ENCODE data around the gene AP1S3.
"Not testable (repeated sequence)": the region's sequence is repeated elsewhere in the genome, so short reads cannot be mapped to it uniquely, and the experiment has no call there.

The AP1S3 gene

DNA sequence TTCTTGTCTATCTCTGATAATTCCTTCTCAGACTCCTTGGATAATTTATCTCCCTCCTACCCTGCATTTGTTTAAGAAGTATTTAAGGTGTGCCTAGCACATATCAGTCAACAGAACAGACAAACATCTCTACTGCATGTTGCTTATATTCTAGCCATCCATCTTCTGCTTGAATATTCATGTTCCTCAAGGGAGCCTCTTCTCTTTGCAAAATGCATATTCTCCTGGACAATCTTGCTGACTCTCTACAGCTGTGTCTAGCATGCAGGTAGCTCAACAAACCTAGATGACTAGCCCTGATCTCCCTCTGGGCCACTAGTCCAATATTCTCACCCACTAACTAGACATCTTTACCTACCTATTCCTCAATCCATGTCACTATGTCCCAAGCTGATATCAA, 70.0 kb downstream of the AP1S3 start:
- no peak for DNase-seq (ENCODE audit: low read depth)
- no peak overlapping the region for H3K4me3 ChIP-seq (ENCODE audit: low read depth, low read length)
- TF ChIP-seq, protein P1, sequence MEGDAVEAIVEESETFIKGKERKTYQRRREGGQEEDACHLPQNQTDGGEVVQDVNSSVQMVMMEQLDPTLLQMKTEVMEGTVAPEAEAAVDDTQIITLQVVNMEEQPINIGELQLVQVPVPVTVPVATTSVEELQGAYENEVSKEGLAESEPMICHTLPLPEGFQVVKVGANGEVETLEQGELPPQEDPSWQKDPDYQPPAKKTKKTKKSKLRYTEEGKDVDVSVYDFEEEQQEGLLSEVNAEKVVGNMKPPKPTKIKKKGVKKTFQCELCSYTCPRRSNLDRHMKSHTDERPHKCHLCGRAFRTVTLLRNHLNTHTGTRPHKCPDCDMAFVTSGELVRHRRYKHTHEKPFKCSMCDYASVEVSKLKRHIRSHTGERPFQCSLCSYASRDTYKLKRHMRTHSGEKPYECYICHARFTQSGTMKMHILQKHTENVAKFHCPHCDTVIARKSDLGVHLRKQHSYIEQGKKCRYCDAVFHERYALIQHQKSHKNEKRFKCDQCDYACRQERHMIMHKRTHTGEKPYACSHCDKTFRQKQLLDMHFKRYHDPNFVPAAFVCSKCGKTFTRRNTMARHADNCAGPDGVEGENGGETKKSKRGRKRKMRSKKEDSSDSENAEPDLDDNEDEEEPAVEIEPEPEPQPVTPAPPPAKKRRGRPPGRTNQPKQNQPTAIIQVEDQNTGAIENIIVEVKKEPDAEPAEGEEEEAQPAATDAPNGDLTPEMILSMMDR (IDR thresholded peaks at IDR 0.05; ENCODE audit: low read depth, low read length, missing control alignments) = no peak

DNA sequence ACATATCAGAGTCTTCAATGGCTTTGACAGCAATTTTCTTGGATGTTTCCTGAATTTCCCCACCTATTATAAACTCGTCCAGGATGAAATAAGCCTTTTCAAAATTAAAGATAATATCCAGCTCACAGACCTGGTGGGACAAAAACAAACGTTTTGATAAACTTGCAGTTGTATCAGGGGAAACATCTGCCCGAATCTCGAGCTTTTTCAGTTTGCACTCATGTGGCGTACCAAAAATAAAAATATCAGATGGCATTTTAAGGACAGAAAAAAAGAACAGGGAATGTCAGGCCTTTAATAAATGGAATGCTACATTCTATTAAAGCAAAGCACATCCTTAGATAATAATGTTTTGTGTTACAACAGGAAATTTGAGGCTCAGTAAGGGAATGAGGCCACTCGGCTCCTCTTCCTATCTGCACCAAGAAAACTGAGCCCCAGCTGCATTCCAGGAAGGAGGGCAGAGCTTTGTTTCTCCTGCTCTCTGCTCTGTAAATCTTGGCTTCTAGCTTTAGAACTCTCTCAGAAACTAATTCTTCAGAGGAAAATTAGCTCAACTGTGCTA, 72.1 kb downstream of the AP1S3 start:
- no peak for DNase-seq (ENCODE audit: low read depth)
- TF ChIP-seq, protein P1 (IDR thresholded peaks at IDR 0.05; ENCODE audit: low read depth, low read length, missing control alignments) = no peak
- H3K4me3 ChIP-seq (ENCODE audit: low read depth, low read length) = no peak overlapping the region

DNA sequence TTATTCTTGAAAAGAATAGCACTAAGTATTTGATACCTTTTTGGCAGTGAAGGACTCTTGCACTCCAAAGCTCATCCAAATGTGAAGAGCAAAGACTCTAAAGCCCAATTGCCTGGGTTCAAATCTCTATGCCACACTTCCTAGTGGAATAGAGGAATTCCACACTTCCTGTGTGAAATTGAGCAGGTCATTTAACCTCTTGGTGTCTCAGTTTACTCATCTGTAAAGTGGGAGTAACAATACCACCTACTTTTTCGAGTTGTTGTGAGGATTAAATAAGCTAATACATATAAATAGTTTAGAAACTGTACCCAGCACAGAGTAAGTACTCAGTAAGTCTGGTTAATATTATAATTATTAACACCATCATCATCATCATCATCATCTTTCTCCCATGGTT, 72.6 kb downstream of the AP1S3 start:
- no peak for DNase-seq (ENCODE audit: low read depth)
- no peak overlapping the region for H3K4me3 ChIP-seq (ENCODE audit: low read depth, low read length)
- TF ChIP-seq, protein P1 (IDR thresholded peaks at IDR 0.05; ENCODE audit: low read depth, low read length, missing control alignments) = no peak

DNA sequence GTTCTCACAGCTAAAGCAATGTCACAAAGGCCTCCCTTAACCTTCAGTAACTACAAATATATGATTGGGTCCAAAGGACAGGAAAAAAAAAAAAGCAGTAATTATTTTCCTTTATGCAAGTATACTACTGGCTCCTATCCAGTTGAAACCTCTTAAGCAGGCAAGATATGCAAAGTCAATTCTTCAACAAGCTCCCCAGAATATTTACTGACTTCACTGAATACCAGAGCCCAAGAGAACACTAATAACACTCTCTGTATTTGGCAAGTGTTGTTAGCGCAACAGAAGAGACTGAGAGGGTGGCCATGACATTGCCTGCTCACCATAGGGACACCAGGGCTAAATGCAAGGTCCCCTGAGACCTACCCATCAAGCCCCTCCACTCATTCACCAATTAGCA, 74.5 kb downstream of the AP1S3 start:
- TF ChIP-seq, protein P1 (IDR thresholded peaks at IDR 0.05; ENCODE audit: low read depth, low read length, missing control alignments) = no peak
- no peak for DNase-seq (ENCODE audit: low read depth)
- no peak overlapping the region for H3K4me3 ChIP-seq (ENCODE audit: low read depth, low read length)

DNA sequence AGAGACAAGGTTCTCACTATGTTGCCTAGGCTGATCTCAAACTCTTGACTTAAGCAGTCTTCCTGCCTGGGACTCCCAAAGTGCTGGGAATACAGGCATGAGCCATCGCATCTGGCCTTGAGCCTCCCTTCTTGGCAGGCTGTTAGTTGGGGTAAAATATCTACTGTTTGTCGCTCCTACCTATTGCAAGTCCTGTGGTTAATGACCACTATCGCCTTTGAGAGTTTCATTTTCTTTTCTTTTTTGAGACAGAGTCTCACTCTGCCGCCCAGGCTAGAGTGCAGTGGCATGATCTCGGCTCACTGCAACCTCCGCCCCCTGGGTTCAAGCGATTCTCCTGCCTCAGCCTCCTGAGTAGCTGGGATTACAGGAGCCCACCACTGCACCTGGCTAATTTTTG, 75.6 kb downstream of the AP1S3 start:
- not testable (repeated sequence) for H3K4me3 ChIP-seq (ENCODE audit: low read depth, low read length); DNase-seq (ENCODE audit: low read depth)

DNA sequence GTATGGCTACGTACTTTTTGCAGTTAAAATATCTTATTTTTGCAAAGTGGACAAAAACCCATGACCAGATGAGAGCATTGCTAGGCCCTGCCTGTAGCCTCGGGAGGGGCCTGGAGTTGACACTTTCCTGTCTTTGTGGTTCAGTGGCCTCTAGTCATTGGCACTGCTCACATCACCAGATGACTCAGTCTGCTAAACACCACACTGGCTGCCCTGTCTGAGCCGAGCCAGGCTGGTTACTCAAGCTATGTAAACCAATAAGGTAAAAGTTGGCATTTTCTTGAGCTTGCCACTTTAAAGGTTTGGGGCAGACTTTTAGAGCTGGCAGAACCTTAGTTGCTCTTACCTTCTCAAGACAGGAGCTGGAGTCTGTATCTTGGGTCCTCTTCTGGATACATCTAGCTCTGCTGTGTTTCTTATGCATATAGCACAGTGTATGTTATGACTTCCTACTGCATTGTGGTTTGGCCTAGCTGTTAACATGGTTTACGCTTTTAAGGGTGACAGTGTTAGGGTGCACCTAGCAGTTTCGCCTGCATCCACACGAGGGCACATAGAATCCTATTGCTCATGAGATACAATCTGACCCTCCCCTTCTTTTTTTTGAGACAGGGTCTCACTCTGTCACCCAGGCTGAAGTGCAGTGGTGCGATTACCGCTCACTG, 76.4 kb downstream of the AP1S3 start:
- peak; percentile 36 for DNase-seq (ENCODE audit: low read depth)
- H3K4me3 ChIP-seq (ENCODE audit: low read depth, low read length) = no peak overlapping the region
- TF ChIP-seq, protein P1 (IDR thresholded peaks at IDR 0.05; ENCODE audit: low read depth, low read length, missing control alignments) = peak; percentile 57

DNA sequence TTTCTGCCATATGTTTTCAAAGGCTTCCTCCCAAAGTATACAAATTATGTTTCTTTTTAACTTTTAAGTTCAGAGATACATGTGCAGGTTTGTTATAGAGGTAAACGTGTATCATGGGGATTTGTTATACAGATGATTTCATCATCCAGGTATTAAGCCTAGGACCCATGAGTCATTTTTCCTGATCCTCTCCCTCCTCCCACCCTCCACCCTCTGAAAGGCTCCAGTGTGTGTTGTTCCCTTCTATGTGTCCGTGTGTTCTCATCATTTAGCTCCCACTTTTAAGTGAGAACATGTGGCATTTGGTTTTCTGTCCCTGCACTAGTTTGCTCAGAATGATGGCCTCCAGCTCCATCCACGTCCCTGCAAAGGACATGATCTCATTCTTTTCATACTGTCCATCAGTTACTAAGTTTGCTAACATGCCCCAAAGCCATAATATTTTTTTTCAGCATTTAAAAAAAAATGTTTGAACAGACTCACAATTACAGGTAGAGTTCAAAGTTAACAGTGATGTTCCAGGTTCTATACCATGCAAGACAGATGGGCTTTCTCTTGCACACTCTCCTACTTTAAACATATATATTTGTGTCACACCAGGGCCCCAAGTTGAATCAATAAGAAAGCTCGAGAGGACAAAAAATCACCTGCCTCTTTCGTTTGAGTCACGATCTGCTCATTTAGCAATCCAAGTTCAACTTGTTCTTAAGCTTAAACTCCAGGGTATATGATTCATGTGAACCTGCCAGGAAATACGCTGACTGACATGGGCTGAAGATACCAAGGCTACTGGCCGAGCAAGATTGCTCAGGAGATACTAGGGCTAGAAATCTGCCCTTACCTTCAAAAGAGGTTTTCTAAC, 77.6 kb downstream of the AP1S3 start:
- H3K4me3 ChIP-seq (ENCODE audit: low read depth, low read length) = no peak overlapping the region
- no peak for DNase-seq (ENCODE audit: low read depth)

More for the DNA sequence above, 77.6 kb downstream of the AP1S3 start:
- TF ChIP-seq, protein P1 (IDR thresholded peaks at IDR 0.05; ENCODE audit: low read depth, low read length, missing control alignments) = no peak
